ENCODE data around the gene KDM2B. TPM values are rescaled to one million over a fixed set of nuclear protein-coding genes. Genes with fewer than 3 reads are reported as not detected.
"Not testable (repeated sequence)": the region's sequence is repeated elsewhere in the genome, so short reads cannot be mapped to it uniquely, and the experiment has no call there.

KDM2B gene
- polyA plus RNA-seq, 4 donors = 56.8 to 77.1 (median 71.2) TPM

DNA sequence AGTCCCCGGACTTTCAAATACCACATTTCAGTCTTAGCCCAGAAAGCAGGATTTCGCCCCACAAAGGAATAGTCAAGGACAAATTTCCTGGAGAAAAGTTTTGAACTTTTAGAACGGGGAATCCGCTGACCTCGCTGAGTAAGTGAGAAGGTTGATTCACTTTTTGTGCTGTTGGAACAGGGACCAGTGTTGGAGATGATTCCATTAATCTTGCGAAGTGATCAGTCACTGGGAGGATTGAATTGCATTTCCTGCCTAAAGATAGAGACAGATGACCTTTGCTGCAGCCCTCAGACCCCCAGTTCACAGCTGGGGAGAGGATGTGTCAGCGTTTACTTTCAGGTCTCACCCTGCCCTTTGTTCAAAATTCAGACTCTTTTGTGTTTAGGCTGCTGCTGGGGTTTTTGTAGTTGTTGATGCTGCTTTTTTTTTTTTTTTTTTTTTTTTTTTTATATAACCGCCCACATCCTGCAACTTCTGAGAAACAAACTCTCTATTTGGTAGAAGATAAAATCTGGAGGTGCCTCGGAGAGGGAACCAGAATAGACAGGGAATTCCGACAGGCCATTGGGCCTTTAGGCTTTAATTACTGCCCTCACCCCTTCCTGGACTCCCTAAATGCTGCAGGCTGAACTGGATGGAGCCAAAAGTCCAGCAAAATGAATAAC, 9.8 kb upstream of the KDM2B start:
- DNase-seq (ENCODE audit: low read depth in 4 of 4, low spot score in 3 of 4) = no peak

GRCh38 chr12:121584885-121585284, 4.1 kb upstream of the KDM2B start:
- DNase-seq (ENCODE audit: low read depth in 4 of 4, low spot score in 3 of 4) = not testable (repeated sequence)

DNA sequence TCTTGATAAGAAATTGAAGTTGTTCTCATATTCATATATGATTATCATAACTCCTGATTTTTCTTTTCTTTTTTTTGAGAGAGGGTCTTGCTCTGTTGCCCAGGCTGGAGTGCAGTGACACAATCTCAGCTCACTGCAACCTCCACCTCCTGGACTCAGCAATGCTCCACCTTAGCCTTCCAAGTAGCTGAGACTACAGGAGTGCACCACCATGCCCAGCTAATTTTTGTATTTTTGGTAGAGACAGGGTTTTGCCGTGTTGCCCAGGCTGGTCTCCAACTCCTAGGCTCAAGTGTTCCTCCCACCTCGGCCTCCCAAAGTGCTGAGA, 2.5 kb upstream of the KDM2B start:
- DNase-seq (ENCODE audit: low read depth in 4 of 4, low spot score in 3 of 4) = not testable (repeated sequence)

DNA sequence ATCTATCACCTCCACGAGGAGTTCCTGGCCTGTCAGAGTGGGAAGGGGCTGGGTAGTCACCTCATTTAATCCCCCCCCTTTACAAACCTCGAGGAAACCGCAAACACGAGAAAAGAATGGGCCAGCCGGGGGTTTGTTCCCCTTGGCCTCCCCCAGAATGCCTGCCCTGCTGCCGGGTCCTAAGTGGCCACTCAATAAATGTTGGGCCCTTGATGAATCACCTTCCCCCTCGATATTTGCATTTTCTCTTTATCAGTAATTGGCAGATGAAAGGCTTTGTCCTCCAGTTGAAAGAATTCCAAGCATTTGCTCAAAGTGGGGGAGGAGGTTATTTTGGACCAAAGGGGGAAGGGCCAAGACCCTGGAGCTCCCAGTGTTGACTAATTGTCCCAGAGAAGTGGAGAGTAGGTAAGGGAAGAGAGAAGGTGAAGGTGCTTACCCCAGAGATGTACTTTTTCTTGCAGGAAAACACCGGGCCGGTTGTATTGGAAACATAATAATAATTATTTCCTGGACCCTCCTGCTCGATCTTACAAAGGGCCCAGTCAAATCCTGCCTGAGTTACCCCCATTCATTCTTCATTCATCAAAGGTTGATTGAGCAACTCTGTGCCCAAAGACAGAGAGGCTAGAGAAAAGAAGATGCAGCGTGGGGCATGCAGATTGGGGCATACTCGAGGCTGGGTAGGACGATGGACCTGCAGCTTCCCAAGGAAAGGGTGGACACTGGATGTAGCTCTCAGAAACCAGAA, 1.9 kb upstream of the KDM2B start:
- no peak for DNase-seq (ENCODE audit: low read depth in 4 of 4, low spot score in 3 of 4)

DNA sequence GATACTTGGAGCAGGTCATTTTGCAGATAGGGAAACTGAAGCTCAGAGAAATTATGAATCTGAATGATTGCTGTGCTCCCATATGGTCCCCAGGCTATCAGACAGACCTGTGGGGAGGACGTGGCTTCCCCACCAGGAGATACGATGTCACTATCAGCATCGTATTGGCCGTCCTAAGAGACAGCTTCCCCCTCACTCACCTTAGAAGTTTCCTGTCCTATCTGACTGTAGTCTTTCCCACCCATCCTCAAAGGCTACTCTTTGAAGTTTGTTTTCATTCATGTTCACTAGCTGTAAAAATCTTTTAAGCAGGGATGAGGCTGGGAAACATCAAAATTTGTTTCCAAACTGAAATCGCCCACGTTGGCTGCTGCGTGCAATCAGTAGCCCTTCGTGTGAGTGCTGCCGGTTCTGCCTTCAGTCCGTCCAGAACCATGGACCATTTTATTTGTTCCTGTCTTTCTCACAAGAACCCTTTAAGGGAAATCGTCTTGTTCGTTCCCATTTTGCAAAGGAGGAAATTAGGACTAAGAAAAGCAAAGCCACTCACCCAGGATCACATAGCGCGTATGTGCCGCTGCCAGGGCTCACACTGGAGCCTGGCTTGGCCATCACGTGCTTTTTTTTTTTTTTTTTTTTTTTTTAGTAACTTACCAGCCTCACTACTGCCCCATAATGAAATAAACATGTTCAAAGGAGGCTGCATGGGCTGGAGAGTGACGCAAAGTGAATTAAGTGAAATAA, 1.0 kb upstream of the KDM2B start:
- DNase-seq (ENCODE audit: low read depth in 4 of 4, low spot score in 3 of 4) = no peak

DNA sequence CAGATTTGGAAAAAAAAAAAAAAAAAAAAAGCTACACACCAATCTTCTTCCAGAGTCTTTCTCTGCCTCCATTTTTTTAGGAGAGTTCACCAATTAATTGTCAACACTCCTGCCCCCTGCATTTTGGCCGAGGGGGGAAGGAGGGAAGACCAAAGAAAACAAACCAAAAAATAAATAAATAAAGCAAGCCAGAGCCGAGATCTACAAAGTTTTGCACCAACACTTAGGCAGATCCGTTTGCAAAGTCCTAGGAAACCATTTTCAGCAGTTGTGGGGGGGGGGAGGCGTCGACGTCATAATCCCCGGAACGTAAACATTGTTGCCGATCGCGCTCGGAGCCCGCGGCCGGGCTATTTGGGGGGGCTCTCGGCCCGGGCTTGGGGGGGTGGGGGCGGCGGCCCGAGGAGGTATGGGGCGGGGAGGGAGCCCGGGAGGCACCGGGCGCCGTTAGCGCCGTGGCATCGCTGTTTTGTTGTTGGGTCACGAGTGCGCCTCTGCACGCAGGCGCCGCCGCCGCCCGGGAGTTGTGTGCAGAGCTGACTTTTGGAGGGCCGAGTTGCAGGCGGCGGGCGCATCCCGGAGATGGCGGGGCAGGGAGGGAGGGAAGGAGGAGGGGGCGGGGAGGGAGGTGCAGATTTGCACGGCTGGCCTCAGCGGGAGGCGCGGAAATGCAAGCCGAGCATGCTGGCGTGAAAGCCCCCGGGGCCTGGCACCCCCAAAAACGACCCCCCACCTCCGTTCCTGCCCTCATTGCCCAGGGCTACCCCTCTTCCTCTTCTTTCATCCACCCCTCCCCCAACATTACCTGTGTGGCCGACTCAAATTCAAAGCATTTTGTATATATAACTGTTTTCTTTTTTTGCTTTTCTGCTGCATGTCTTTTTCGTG, 598 bp downstream of the KDM2B start:
- DNase-seq (ENCODE audit: low read depth in 4 of 4, low spot score in 3 of 4) = no peak

GRCh38 chr12:121579190-121579791, 1.5 kb downstream of the KDM2B start:
- DNase-seq (ENCODE audit: low read depth in 4 of 4, low spot score in 3 of 4) = no peak

DNA sequence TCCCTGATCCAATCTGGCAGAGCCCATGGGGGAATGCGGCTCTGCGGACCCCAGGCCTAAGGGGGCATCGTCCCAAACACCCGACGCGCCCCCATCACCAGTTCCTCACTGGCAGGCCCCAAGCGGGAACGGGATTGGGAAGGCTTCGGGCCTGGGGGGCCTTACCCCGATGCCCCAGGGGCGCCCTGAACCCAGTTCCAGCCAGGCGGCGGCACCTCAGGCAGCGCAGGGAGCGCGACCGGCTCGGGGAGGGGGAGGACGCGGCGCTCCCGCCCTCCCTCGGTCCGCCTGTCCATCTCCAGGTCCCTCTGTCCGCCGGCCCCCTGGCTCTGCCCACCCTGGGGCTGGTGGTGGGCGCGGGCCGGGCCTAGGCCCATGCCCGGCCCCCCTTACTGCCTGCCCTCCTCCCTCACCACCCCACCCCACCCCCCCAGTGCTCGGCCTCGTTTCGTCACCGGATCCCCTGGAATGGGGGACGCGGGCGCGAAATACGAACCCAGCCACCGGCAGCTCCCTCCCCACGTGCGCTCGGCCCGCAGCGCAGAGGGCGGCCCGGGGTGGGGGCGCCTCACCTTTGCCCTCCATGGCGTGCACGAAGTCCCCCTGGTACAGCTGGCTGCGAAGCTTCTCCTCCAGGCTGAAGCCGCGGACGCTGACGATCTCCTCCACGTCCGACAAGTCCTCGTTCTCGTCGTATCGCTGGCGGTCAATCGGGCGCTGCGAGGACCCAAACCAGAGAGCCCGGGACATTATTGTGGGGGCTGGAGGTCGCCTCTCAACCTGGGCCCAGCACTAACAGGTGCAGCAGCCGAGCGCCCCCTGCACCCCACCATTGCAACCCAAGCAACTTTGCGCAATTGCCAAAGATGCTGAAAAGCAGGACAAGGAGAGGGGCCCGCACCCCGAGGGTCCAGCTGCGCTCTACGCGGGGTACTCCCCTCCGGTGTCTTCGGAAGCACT, 2.3 kb downstream of the KDM2B start:
- no peak for DNase-seq (ENCODE audit: low read depth in 4 of 4, low spot score in 3 of 4)

GRCh38 chr12:121577443-121578180, 3.2 kb downstream of the KDM2B start:
- DNase-seq (ENCODE audit: low read depth in 4 of 4, low spot score in 3 of 4) = no peak

GRCh38 chr12:121576851-121577391, 3.9 kb downstream of the KDM2B start:
- DNase-seq (ENCODE audit: low read depth in 4 of 4, low spot score in 3 of 4) = no peak

GRCh38 chr12:121575952-121576625, 4.7 kb downstream of the KDM2B start:
- DNase-seq (ENCODE audit: low read depth in 4 of 4, low spot score in 3 of 4) = no peak

DNA sequence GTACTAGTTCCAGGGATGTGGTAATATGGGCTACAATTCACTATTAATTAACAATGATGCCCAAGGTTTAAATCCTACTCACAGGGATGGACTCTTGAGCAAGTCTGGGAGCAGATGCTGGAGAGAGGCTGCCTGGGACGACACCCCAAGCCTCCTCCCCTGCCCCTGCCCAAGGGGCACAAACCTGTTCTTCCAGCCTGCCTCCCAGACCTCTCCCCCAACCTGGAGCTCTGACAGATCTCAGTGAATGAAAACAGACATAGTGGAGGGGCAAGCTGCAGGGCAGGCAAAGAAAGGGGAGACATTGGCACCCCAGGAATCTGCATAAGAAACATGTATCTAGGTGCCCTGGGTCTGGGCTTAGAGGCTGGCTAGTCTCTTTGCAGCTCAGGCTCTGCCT, 5.8 kb downstream of the KDM2B start:
- no peak for DNase-seq (ENCODE audit: low read depth in 4 of 4, low spot score in 3 of 4)

- DNase-seq (ENCODE audit: low read depth in 4 of 4, low spot score in 3 of 4) = no peak
Measured at GRCh38 chr12:121574025-121574424, 6.8 kb downstream of the KDM2B start.

- DNase-seq (ENCODE audit: low read depth in 4 of 4, low spot score in 3 of 4) = no peak
Measured at GRCh38 chr12:121571920-121572319, 8.9 kb downstream of the KDM2B start.

DNA sequence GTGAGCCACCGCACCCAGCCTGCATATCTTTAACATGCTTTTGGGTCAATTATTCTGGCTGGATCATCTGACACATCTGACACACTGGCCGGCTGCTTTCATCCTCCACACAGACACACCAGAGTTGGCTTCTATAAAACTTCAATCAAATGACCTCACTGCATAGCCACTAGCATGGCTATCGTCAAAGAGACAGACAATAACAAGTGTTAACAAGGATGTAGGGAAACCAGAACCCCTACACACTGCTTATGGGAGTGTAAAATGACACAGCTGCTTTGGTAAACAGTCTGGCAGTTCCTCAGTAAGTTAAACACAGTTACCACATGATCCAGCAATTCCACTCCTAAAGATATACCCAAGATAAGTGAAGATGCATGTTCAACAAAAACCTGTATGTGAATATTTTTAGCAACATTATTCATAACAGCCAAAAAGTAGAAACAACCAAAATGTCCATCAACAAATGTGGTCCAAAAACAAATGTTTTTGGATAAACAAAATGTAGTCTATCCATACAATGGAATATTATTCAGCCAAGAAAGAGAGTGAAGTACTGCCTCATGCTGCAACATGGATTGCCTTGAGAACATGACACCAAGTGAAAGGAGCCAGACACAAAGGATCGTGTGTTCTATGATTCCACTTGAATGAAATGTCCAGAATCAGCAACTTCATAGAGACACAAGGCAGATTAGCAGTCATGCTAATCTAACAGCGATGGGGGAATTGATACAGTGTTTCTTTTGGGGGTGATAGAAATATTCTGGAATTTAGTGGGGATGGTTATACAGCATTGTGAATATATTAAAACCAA, 10.1 kb downstream of the KDM2B start:
- no peak for DNase-seq (ENCODE audit: low read depth in 4 of 4, low spot score in 3 of 4)

GRCh38 chr12:121568971-121569751, 11.7 kb downstream of the KDM2B start:
- DNase-seq (ENCODE audit: low read depth in 4 of 4, low spot score in 3 of 4) = no peak

All from left renal pelvis (tissue), 4 donors.